Endothelial cell (in vitro differentiated cells): Measurements from ENCODE around the gene NLGN1. TPM values are rescaled to one million over a fixed set of nuclear protein-coding genes. Genes with fewer than 3 reads are reported as not detected.
"Not testable (repeated sequence)": the region's sequence is repeated elsewhere in the genome, so short reads cannot be mapped to it uniquely, and the experiment has no call there.

Experiments
- DNase-seq: peaks from one replicate; pipeline ENCODE4 v3.0.0; 2021; ENCODE audit warnings: low spot score
- H3K27ac Mint-ChIP-seq: one replicate; pipeline ENCODE4 v1.8.0; 2021; ENCODE audit warnings: mixed read lengths, inconsistent platforms; ENCODE audit not compliant: unreplicated experiment
- H3K27me3 Mint-ChIP-seq: one replicate; pipeline ENCODE4 v1.8.0; 2021; ENCODE audit warnings: mild to moderate bottlenecking, moderate library complexity, mixed read lengths, inconsistent platforms; ENCODE audit not compliant: unreplicated experiment
- H3K36me3 Mint-ChIP-seq: one replicate; pipeline ENCODE4 v1.8.0; 2021; ENCODE audit warnings: mild to moderate bottlenecking, low read depth, mixed read lengths, inconsistent platforms; ENCODE audit not compliant: unreplicated experiment
- H3K4me1 Mint-ChIP-seq: one replicate; pipeline ENCODE4 v1.8.0; 2021; ENCODE audit warnings: mild to moderate bottlenecking, mixed read lengths, inconsistent platforms; ENCODE audit not compliant: unreplicated experiment
- H3K4me3 Mint-ChIP-seq: one replicate; pipeline ENCODE4 v1.8.0; 2021; ENCODE audit warnings: mild to moderate bottlenecking, mixed read lengths, inconsistent platforms; ENCODE audit not compliant: unreplicated experiment
- H3K9me3 Mint-ChIP-seq: one replicate; pipeline ENCODE4 v1.8.0; 2021; ENCODE audit warnings: mixed read lengths, inconsistent platforms; ENCODE audit not compliant: unreplicated experiment
- CTCF ChIP-seq: fragments of 200-600 bp; sonication (generic); IDR thresholded peaks from one replicate; pipeline ENCODE4 v1.5.0; 2021; ENCODE audit warnings: antibody characterized with exemption; ENCODE audit not compliant: unreplicated experiment
- total RNA-seq: library from RNA; stranded (reverse); fragmentation: NEBNext Ultra II Directional; extraction: Animal tissue kit (Norgen Biotek cat#: 25700); gene quantifications from one replicate; pipeline ENCODE4 v1.2.1, GENCODE V29; 2021; ENCODE audit not compliant: unreplicated experiment

Gene NLGN1
- total RNA-seq, 1 donor from 2014 or later: 27.6 TPM

GRCh38 chr3:174223626-174224025 lies 826.1 kb downstream of the NLGN1 start:
- Mint-ChIP-seq H3K9me3 (no peaks in the 10 kb centered on the region), H3K36me3 (no peaks in the 10 kb centered on the region), H3K4me3 (no peak overlapping the region), H3K27ac (no peak overlapping the region), H3K27me3 (peaks cover 2% of the 10 kb centered on the region), H3K4me1 (no peaks in the 10 kb centered on the region)
- no peak for TF ChIP-seq CTCF
- DNase-seq: no peak

GRCh38 chr3:174229916-174230315 lies 832.4 kb downstream of the NLGN1 start:
- H3K27me3 Mint-ChIP-seq: no peaks in the 10 kb centered on the region
- no peaks in the 10 kb centered on the region for H3K4me1 Mint-ChIP-seq
- no peak for TF ChIP-seq CTCF
- no peak overlapping the region for H3K27ac Mint-ChIP-seq
- H3K9me3 Mint-ChIP-seq: no peaks in the 10 kb centered on the region
- H3K36me3 Mint-ChIP-seq: no peaks in the 10 kb centered on the region
- no peak overlapping the region for H3K4me3 Mint-ChIP-seq
- no peak for DNase-seq

- not testable (repeated sequence) for DNase-seq, H3K27me3 Mint-ChIP-seq, H3K4me3 Mint-ChIP-seq, H3K27ac Mint-ChIP-seq, H3K36me3 Mint-ChIP-seq, H3K9me3 Mint-ChIP-seq, H3K4me1 Mint-ChIP-seq
Observed at GRCh38 chr3:174232028-174232657, 834.6 kb downstream of the NLGN1 start.

- Mint-ChIP-seq H3K9me3 (no peaks in the 10 kb centered on the region), H3K27me3 (no peaks in the 10 kb centered on the region), H3K4me3 (no peak overlapping the region), H3K36me3 (no peaks in the 10 kb centered on the region), H3K27ac (no peak overlapping the region), H3K4me1 (no peaks in the 10 kb centered on the region)
- no peak for TF ChIP-seq CTCF
- DNase-seq: no peak
Observed at GRCh38 chr3:174232658-174233429, 835.3 kb downstream of the NLGN1 start.

- DNase-seq: no peak
- Mint-ChIP-seq H3K27me3 (no peaks in the 10 kb centered on the region), H3K4me3 (no peak overlapping the region), H3K36me3 (no peaks in the 10 kb centered on the region), H3K9me3 (no peaks in the 10 kb centered on the region), H3K27ac (no peak overlapping the region), H3K4me1 (no peaks in the 10 kb centered on the region)
- TF ChIP-seq CTCF: no peak
Observed at GRCh38 chr3:174233511-174233910, 836.0 kb downstream of the NLGN1 start.
